GM12875 (cell line): Measurements from ENCODE around the gene SCN2A.

Source experiments
- H3K4me3 ChIP-seq: one replicate; pipeline ENCODE4 v1.5.1; 2011; ENCODE audit warnings: low read depth, low read length, control low read depth
- TF ChIP-seq, protein P1 (sequence below): IDR thresholded peaks from 2 replicates; pipeline ENCODE4 v1.5.1; 2011; ENCODE audit warnings: low read depth, mild to moderate bottlenecking, control low read depth, inconsistent platforms, low read length, moderate library complexity, borderline replicate concordance; ENCODE audit not compliant: insufficient read depth

Gene SCN2A

DNA sequence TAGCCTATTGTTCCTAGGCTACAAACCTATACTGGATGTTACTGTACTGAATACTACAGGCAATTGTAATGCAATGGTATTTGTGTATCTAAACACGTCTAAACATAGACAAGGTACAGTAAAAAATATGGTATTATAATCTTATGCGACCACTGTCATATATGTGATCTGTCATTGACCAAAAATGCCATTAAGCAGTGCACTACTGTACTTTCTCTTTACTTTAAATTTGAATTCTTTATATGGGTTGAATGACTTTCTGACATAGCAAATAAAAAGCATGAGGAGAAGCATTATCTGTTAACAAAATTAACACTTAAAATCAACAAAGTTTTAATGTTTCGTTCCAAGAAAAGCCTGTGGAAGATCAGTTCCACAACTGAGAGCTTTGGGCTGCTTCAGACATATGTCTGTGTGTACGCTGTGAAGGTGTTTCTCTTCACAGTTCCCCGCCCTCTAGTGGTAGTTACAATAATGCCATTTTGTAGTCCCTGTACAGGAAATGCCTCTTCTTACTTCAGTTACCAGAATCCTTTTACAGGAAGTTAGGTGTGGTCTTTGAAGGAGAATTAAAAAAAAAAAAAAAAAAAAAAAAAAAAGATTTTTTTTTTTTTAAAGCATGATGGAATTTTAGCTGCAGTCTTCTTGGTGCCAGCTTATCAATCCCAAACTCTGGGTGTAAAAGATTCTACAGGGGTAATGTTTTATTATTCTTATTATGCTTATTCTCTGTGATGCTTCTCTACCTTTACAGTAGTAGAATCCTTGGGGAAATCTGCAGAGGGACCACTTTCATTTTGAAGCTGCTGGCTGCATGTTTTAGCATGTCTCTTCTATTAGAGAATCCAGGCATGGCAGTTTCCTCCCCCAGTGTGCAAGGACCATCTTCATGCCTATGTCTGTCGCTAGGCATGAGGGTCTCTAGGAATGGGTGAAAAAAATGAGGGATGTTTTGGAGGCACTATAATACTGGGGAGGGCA is 54.5 kb downstream of the SCN2A start:
- H3K4me3 ChIP-seq: no peak overlapping the region
- TF ChIP-seq, protein P1, sequence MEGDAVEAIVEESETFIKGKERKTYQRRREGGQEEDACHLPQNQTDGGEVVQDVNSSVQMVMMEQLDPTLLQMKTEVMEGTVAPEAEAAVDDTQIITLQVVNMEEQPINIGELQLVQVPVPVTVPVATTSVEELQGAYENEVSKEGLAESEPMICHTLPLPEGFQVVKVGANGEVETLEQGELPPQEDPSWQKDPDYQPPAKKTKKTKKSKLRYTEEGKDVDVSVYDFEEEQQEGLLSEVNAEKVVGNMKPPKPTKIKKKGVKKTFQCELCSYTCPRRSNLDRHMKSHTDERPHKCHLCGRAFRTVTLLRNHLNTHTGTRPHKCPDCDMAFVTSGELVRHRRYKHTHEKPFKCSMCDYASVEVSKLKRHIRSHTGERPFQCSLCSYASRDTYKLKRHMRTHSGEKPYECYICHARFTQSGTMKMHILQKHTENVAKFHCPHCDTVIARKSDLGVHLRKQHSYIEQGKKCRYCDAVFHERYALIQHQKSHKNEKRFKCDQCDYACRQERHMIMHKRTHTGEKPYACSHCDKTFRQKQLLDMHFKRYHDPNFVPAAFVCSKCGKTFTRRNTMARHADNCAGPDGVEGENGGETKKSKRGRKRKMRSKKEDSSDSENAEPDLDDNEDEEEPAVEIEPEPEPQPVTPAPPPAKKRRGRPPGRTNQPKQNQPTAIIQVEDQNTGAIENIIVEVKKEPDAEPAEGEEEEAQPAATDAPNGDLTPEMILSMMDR: peak; percentile 68; the same call in 1 of the 2 replicates

DNA sequence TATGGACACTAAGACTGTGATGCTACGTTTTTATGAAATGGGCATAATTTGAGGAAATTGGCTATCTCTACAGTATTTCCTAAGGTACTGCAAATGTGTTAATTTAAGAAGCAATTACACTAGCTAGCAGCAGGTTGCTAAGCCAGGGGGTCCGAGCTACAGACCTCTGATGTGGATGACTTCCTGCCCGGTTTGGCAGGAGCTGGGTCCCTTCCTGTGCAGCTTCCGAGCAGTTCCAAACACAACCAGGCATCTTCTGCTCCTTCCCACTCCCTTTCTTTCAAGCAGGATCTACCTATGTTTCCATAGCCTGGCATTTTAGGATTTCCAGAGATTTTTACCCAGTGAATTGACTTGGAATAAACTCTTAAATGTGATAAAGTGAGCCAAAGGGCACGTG is 55.7 kb downstream of the SCN2A start:
- H3K4me3 ChIP-seq: no peak overlapping the region
- TF ChIP-seq, protein P1: no peak

DNA sequence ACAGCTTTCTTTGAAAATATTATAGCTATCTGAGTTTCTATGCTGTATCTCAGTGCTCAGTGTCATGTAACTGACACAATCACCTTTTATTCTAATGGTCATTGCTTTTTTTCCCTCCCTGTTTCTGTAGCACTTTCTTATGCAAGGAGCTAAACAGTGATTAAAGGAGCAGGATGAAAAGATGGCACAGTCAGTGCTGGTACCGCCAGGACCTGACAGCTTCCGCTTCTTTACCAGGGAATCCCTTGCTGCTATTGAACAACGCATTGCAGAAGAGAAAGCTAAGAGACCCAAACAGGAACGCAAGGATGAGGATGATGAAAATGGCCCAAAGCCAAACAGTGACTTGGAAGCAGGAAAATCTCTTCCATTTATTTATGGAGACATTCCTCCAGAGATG is 56.4 kb downstream of the SCN2A start:
- TF ChIP-seq, protein P1: no peak
- H3K4me3 ChIP-seq: no peak overlapping the region

DNA sequence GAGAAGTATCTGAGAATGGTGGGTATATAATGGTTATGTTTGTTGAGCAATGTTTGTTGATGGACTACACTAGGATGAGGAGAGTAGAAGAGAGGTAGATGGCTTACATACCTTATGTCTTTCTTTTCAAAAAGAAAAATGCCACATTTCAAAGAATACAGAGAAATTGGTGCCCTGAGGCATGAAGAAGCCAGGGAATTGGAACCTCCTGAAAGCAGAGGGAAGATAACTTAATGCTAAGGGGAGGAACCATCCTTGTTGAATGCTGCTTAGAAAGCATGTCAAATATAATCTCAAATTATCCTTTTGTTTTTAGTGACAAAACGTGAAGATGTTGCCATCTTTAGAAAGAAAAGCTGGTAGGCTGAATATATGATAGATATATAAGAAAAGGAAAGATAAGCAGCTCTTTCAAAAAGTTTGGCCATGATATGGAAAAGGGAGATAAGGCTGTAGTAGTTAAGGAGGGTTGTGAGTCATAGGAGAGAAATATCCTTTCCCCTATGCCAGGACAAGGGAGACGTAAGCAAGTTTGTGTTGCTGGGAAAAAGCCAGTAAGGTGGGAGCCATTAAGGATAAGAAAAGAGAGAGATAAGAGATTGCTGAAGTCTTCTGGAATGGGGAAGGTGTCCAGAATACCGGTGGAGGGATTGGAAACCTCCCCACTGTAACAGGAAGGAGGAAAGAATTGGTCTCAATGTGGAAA is 66.3 kb downstream of the SCN2A start:
- H3K4me3 ChIP-seq: no peak overlapping the region
- TF ChIP-seq, protein P1: no peak

DNA sequence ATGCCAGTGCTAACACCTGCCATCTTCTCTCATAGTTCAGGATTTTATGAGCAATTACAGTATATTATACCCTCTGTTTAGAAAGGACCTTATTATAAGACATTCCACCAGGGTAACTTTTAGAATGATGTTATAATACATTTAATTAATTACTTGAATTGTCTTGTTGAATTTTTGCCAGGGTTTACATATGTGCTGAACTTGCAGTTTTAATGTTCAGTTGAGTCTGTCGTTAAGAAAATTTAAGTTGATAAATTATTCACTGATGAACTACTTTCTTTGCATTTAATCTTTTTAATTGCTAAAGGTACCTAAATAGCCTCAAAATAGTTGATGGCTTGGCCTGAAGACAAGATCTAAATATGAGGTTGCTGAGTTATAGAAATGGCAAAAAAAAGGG is 68.1 kb downstream of the SCN2A start:
- TF ChIP-seq, protein P1: no peak
- no peak overlapping the region for H3K4me3 ChIP-seq

DNA sequence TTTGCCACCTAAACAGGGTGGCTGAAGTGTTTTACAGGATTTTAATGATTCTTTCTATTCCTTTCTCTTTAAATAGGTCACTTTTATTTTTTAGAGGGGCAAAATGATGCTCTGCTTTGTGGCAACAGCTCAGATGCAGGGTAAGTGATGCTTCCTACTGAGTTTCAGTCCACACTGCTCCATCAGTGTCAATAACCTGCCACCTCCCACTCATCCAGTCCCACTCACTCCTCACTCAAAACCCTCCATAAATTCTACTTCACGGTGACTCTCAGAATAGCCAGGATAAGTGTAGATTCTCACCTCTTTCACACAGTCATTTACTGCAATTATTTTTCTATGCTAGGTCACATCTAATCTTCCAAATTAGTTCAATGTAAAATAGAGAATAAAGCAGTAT is 72.7 kb downstream of the SCN2A start:
- TF ChIP-seq, protein P1: no peak

More for the DNA sequence above, 72.7 kb downstream of the SCN2A start:
- H3K4me3 ChIP-seq: no peak overlapping the region
